SK-N-SH (cell line): ENCODE results near the gene C16orf96.

Experiments
- CTCF ChIP-seq: fragments of 200-600 bp; sonication (generic); IDR thresholded peaks from 2 replicates; pipeline ENCODE4 v1.6.1; 2017; ENCODE audit warnings: antibody characterized with exemption, mild to moderate bottlenecking, moderate library complexity
- JUND ChIP-seq: IDR thresholded peaks from 2 replicates; pipeline ENCODE4 v1.4.0; 2012
- SIN3A ChIP-seq: IDR thresholded peaks from 2 replicates; pipeline ENCODE4 v1.6.1; 2012; ENCODE audit warnings: low read depth, mild to moderate bottlenecking, low read length, moderate library complexity, borderline replicate concordance
- YY1 ChIP-seq: IDR thresholded peaks from 2 replicates; pipeline ENCODE4 v1.4.0; 2012; ENCODE audit warnings: low read depth, mild to moderate bottlenecking

- no peak for TF ChIP-seq CTCF
- no peak for TF ChIP-seq SIN3A
- TF ChIP-seq YY1: no peak
- no peak for TF ChIP-seq JUND
Observed at GRCh38 chr16:4574919-4575705, 19.0 kb downstream of the C16orf96 start.
